ENCODE data around the gene GALNT2. TPM values are rescaled to one million over a fixed set of nuclear protein-coding genes. Genes with fewer than 3 reads are reported as not detected.

The GALNT2 gene
- polyA plus RNA-seq, 1 of the 3 experiments (the other 2 are of a cell fraction) = 118 TPM

DNA sequence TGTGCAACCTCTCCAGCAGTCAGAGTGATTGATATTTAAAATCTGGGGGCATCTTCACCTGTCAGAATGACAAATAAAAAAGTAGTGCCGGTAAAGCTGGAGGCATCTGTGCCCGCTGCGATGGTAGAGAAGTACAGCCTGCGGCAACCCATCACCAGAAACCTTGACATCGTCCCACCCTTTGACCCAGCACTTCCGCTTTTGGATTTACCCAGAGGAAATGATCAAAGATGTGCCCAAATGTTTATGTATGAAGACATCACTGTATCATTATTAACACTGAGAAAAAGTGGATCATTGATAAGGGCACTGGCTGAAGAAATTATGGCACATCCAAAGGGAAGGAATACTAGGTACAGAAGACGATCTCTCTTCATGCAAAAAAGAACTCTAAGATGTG, 263.1 kb downstream of the GALNT2 start:
- no peaks in the 10 kb centered on the region for H3K36me3 ChIP-seq (replicated peaks in 1 of 2; ENCODE audit: control insufficient read depth in 1 of 2, insufficient read depth in 2 of 2, low read length in 1 of 2)
- H3K9me3 ChIP-seq = no peaks in the 10 kb centered on the region
- 62% methylated on average over 7 of the region's 7 CpGs for WGBS (ENCODE audit: low lambda C conversion rate)
- H3K4me3 ChIP-seq (ENCODE audit: low read depth in 2 of 2, low read length in 1 of 2) = no peak overlapping the region
- H3F3A ChIP-seq (replicated peaks; ENCODE audit: insufficient read depth) = no peaks in the 10 kb centered on the region
- no peaks in the 10 kb centered on the region for H3K4me1 ChIP-seq (ENCODE audit: control insufficient read depth in 1 of 2, insufficient read depth in 2 of 2, low read depth in 1 of 2, low read length in 1 of 2)
- H3K27ac ChIP-seq (ENCODE audit: low read depth in 2 of 2, low read length in 1 of 2) = no peak overlapping the region
- H2AFZ ChIP-seq (ENCODE audit: low read depth) = no peak overlapping the region
- no peaks in the 10 kb centered on the region for H3K27me3 ChIP-seq (ENCODE audit: insufficient read depth)
- H3K79me2 ChIP-seq (ENCODE audit: insufficient read depth) = no peaks in the 10 kb centered on the region
- DNase-seq = no peak
- H3K9me2 ChIP-seq = no peaks in the 10 kb centered on the region
- no peaks in the 10 kb centered on the region for H4K20me1 ChIP-seq (ENCODE audit: insufficient read depth)
- no peak overlapping the region for H3K4me2 ChIP-seq
- CTCF ChIA-PET = no interaction called here
- no peak overlapping the region for H3K9ac ChIP-seq
- POLR2A ChIA-PET = no interaction called here
- TF ChIP-seq, protein P1, sequence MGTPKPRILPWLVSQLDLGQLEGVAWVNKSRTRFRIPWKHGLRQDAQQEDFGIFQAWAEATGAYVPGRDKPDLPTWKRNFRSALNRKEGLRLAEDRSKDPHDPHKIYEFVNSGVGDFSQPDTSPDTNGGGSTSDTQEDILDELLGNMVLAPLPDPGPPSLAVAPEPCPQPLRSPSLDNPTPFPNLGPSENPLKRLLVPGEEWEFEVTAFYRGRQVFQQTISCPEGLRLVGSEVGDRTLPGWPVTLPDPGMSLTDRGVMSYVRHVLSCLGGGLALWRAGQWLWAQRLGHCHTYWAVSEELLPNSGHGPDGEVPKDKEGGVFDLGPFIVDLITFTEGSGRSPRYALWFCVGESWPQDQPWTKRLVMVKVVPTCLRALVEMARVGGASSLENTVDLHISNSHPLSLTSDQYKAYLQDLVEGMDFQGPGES (IDR thresholded peaks at IDR 0.05; ENCODE audit: low read depth, low read length) = no peak
- TF ChIP-seq TCF12 (IDR thresholded peaks at IDR 0.05) (no peak), CHD2 (IDR thresholded peaks at IDR 0.05; ENCODE audit: low read length, partially characterized antibody) (no peak), RCOR1 (IDR thresholded peaks at IDR 0.05; ENCODE audit: low read length) (no peak), TEAD4 (IDR thresholded peaks at IDR 0.05; ENCODE audit: borderline replicate concordance, insufficient read depth) (no peak), MXI1 (IDR thresholded peaks at IDR 0.05; ENCODE audit: low read depth, low read length) (no peak), USF2 (IDR thresholded peaks at IDR 0.05; ENCODE audit: borderline replicate concordance, low read depth, low read length) (no peak), SIN3A (IDR thresholded peaks at IDR 0.05; ENCODE audit: borderline replicate concordance, low read depth, low read length) (no peak), GATA2 (CRISPR knock-in tag; IDR thresholded peaks at IDR 0.05) (no peak), POLR2AphosphoS5 (IDR thresholded peaks at IDR 0.05; ENCODE audit: low read depth, low read length) (no peak), PBX3 (IDR thresholded peaks at IDR 0.05) (no peak), YY1 (IDR thresholded peaks at IDR 0.05; ENCODE audit: low read depth) (no peak), FOXJ3 (CRISPR knock-in tag; IDR thresholded peaks at IDR 0.05) (no peak), FOXM1 (IDR thresholded peaks at IDR 0.05; ENCODE audit: low read depth) (no peak), FOSL2 (IDR thresholded peaks at IDR 0.05; ENCODE audit: borderline replicate concordance, low read depth) (no peak), GABPA (IDR thresholded peaks at IDR 0.05; ENCODE audit: low read depth) (no peak), JUND (IDR thresholded peaks at IDR 0.05) (no peak)
